Left cardiac atrium (tissue), 4 donors: ENCODE measurements around the gene MCUR1. TPM values are rescaled to one million over a fixed set of nuclear protein-coding genes. Genes with fewer than 3 reads are reported as not detected.
"Not testable (repeated sequence)": the region's sequence is repeated elsewhere in the genome, so short reads cannot be mapped to it uniquely, and the experiment has no call there.

Experiments used
- ATAC-seq, 2 donors: fragments of 200-7000 bp; cut with Tn5 transposase; one replicate each; pipeline ENCODE4 v1.9.1; 2020; ENCODE audit warnings: mild to moderate bottlenecking in 2 of 2, moderate library complexity in 2 of 2
- DNase-seq: peaks from one replicate; pipeline ENCODE4 v3.0.0-alpha.2; 2020
- intact Hi-C, 2 donors: fragments of 100-400 bp; cut with DNase I; formaldehyde crosslinking; loops; one replicate each; pipeline versions ENCODE4 v1.14.1 to v1.15.1; 2022 to 2023
- long read RNA-seq: library from polyadenylated mRNA; unstranded; transcript quantifications from one replicate; pipeline ENCODE4 v2.0.0, GENCODE V29; 2021
- total RNA-seq, 2 donors: library from RNA; stranded (reverse); fragmentation: NEBNext Ultra II Directional; extraction: Animal tissue kit (Norgen Biotek cat#: 25700); gene quantifications; one replicate each; pipeline ENCODE4 v1.2.1, GENCODE V29; 2021
- donor health status: DM: no; HTN: yes; CAD: no.
- donor health status: DM: no; HTN: yes; CAD: no; lungs with severe emphysema.
- donor health status: DM: yes; HTN: yes; CAD: no.
- donor health status: Dilated cardiomyopathy.

Gene MCUR1
- total RNA-seq = 10 to 100 TPM; 21.1 to 25.9 TPM
- long read RNA-seq, full-length matches to known transcripts = 8 of 9 reads
- long read RNA-seq, partial matches to known transcripts = 1 of 9 reads
- long read RNA-seq, other reads (novel, unspliced or antisense) = 0 of 9 reads

- intact Hi-C loops = no loop called here
- ATAC-seq (peak; percentile 96 to 97), DNase-seq (peak; percentile 92)
Measured at GRCh38 chr6:13814176-13814937, at the start of gene MCUR1. TSS of gene MCUR1 (minus strand) at chr6:13814557. CDS start at chr6:13814429, 128 bp downstream.

GRCh38 chr6:13863699-13864155 lies 49.4 kb upstream of the MCUR1 start:
- intact Hi-C loops = no loop called here
- DNase-seq = no peak
- ATAC-seq = no peak

GRCh38 chr6:13860556-13861185 lies 46.3 kb upstream of the MCUR1 start:
- intact Hi-C loops, ATAC-seq, DNase-seq: not testable (repeated sequence)

- DNase-seq = no peak
- intact Hi-C loops = no loop called here
- ATAC-seq = peak; percentile 41 to 61
Measured at GRCh38 chr6:13859871-13860555, 45.7 kb upstream of the MCUR1 start.

DNA sequence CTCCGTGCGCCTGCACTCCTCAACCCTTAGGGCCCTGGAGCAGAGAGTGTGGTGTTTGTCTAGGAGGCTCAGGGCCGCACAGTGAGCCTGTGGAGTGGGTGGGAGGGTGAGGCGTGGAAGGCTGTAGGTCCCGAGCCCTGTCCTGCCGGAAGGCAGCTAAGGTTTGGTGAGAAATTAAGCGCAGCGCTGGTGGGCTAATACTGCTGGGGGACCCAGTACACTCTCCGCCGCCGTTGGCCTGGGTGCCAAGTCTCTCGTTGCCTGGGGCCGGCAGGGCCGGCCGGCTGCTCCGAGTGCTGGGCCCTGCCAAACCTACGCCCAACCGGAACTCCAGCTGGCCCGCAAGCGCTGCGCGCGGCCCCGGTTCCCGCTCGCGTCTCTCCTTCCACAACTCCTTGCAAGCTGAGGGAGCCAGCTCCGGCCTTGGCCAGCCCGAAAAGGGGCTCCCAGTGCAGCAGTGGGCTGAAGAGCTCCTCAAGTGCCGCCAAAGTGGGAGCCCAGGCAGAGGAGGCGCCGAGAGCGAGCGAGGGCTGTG lies 40.4 kb upstream of the MCUR1 start:
- DNase-seq = no peak
- no peak for ATAC-seq
- intact Hi-C loops = no loop called here

DNA sequence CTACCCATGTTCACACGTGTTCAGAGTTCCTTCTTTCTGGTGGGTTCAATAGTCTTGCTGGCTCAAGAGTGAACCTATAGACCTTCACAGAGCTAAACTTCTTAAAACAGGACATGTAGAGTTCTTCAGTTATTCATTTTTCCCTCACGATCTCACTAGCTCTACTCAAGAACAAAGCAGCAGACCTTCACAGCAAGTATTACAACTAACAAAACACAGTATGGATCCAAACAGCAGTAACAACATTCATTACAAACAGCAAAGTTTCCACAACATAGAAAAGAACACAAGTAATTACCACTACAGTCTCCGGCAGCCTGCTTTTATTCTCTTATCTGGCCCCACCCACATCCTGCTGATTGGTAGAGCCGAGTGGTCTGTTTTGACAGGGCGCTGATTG lies 39.5 kb upstream of the MCUR1 start:
- intact Hi-C loops = no loop called here
- DNase-seq = no peak
- ATAC-seq = no peak

- intact Hi-C loops = no loop called here
- ATAC-seq = no peak
- no peak for DNase-seq
Measured at GRCh38 chr6:13851803-13852202, 37.4 kb upstream of the MCUR1 start.

DNA sequence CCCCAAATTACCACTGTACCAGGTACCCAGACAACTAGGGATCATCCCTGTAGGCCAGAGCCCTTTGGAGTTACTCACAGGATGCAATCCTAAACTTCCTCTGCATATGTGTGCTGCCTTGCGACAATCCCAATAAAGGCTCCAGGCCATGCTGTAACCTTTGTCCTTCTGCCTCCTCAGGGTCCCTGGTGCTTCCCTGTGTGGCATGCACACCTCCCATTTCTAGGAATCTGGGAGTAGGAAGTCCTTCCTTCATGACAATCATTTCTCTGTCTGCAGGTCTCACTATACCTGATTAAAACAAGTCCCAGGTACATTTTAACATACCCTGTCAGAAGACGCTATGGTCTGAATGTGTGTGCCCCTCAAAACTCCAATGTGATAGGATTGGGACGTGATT lies 37.0 kb upstream of the MCUR1 start:
- ATAC-seq = no peak
- intact Hi-C loops = no loop called here
- no peak for DNase-seq

DNA sequence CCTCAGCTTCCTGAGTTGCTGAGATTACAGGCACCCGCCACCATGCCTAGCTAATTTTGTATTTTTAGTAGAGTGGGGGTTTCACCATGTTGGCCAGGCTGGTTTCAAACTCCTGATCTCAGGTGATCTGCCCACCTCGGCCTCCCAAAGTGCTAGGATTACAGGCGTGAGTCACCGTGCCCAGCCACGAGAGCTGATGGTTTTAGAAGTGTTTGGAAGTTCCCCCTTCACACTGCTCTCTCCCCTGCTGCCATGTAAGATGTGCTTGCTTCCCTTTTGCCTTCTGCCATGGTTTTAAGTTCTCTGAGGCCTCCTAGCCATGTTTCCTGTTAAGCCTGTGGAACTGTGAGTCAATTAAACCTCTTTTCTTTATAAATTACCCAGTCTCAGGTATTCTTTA lies 36.3 kb upstream of the MCUR1 start:
- DNase-seq, ATAC-seq, intact Hi-C loops: not testable (repeated sequence)

GRCh38 chr6:13848522-13849150 lies 34.3 kb upstream of the MCUR1 start:
- DNase-seq (no peak), ATAC-seq (peak; percentile 59 to 62)
- intact Hi-C loops = no loop called here

DNA sequence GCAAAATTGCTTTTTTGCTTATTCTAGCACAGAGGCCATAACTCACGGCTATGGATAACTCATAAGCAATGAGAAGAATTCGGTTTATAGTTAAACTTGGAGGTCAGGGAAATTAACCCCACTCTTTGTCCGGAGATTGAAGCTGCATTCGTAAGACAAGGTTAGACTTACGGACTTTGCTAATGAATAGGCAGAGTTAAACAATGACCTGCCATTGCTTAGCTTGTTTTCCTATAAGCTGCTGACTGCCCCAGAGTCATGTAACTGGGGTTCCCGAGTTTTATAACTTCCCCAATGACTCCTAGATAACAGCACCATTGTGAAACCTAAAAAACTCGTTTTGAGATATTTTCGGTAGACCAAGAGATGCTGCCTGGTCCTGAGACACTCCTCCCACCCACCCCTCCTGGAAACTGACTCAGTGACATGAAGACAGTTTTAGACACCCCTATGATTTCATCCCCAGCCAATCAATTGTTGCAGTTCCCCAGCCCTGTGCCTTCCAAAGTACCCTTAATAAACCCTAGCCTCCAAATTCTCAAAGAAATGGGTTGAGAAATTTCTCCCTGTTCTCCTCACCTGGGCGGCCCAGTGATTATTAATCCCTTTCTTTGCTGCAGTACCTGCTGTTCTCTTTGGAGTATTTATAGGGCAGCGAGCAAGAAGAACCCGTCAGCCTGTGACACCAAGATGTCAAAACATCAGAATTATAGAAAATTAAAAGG lies 33.1 kb upstream of the MCUR1 start:
- no peak for ATAC-seq
- DNase-seq = no peak
- intact Hi-C loops = no loop called here

- intact Hi-C loops = no loop called here
- DNase-seq (no peak), ATAC-seq (no peak)
Measured at GRCh38 chr6:13846841-13847240, 32.5 kb upstream of the MCUR1 start.

GRCh38 chr6:13841936-13842335 lies 27.6 kb upstream of the MCUR1 start:
- no peak for DNase-seq
- intact Hi-C loops = no loop called here
- ATAC-seq = no peak

- intact Hi-C loops = no loop called here
- no peak for DNase-seq
- ATAC-seq = no peak
Measured at GRCh38 chr6:13838616-13839015, 24.3 kb upstream of the MCUR1 start.

- ATAC-seq (no peak), DNase-seq (no peak)
- intact Hi-C loops = no loop called here
Measured at GRCh38 chr6:13836170-13836569, 21.8 kb upstream of the MCUR1 start.

- DNase-seq (no peak), ATAC-seq (no peak)
- intact Hi-C loops = no loop called here
Measured at GRCh38 chr6:13834790-13835189, 20.4 kb upstream of the MCUR1 start.

GRCh38 chr6:13834018-13834417 lies 19.7 kb upstream of the MCUR1 start:
- ATAC-seq, DNase-seq, intact Hi-C loops: not testable (repeated sequence)

- ATAC-seq = no peak
- intact Hi-C loops = no loop called here
- DNase-seq = no peak
Measured at GRCh38 chr6:13832778-13833177, 18.4 kb upstream of the MCUR1 start.

- intact Hi-C loops = no loop called here
- ATAC-seq (peak in 1 of 2 donors; percentile 30), DNase-seq (no peak)
Measured at GRCh38 chr6:13831615-13832014, 17.3 kb upstream of the MCUR1 start.
